Fibroblast of peridontal ligament (primary cell): ENCODE results near the gene RNF151.
"Not testable (repeated sequence)": the region's sequence is repeated elsewhere in the genome, so short reads cannot be mapped to it uniquely, and the experiment has no call there.

Experiments used
- DNase-seq: peaks from one replicate; pipeline ENCODE4 v3.0.0-alpha.2; 2010; ENCODE audit errors: extremely low read depth

The RNF151 gene

GRCh38 chr16:1938910-1939309 lies 27.7 kb upstream of the RNF151 start:
- no peak for DNase-seq

GRCh38 chr16:1939833-1940232 lies 26.8 kb upstream of the RNF151 start:
- DNase-seq, result not testable (repeated sequence)

DNA sequence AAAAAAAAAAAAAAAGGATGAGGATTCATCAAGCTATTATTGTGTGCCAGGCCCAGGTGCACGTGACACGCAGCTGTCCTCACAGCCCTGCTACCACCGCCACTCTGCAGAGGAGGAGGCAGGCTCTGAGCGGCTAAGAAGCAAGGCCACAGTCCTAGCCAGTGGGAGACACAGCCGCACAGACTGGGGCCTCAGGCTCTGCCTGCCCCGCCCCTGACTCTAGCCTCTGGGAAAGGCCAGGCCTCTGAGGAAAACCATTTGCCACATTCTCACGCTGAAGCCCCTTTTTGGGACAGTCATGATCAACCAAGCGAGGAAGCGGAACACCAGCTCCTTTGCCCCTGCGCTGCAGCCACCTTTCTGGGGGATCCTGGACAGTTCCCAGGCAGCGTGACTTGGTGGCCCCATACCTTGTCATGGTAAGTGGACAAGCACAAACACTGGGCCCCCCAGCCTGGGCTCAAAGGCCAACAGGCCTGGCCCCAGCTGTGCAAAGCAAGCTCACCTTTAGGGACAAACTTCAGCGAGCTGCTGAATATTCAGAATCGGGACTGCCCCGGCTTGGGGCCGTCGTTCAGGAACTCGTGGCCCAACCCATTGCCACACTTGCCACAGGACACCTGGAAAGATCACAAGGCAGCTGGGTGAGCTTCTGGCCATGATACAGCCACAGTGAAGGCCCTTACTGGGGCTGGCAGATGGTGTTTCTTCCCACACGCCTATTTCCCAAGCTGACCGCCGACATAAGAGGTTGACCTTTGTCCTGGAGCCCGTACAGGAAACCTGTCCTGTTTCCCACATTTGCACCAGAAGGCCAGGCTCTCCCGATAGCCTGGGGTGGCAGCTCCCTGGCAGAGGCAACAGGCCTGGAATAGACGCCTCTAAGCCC lies 26.1 kb upstream of the RNF151 start:
- DNase-seq, result no peak

DNA sequence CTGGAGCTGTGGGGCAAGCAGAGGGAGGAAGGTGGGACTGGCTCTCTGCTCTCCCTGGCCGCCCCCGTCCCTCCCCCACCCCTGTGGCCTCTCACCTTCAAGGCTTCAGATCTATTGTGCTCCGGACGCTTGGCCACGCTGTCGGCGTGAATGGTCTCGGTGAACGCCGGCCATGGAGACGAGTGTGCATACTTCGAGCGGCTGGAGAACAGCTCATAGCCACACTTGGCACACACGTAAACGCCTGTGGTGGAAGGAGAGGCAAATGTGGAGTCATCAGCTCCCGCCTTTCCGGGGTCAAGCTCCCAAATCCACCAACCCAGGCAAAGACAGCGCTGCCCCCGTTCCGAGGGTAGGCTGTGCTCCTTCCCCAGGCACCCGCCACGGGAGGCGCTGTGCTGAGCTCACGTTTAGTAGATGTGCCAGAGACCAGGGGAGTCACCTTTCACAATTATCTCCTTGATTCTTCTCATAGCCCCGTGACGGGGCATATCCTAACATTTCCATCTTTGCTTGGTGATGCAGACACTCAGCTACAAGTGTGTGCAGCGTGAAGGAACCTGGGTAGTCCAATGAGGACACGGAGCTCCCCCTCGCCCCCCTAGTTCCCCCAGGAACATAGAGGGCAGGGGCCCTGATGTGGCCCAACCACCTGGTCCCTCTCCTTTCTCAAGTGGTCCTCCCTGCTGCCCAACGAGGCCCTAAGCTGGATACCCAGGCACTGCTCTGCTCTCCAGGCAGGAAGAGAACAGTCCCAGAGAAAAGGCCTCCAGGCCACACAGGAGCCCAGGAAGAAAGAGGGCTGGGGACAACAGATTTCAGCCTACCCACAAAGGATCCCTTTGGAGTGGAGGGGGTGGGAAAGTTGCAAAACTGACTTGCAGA lies 25.3 kb upstream of the RNF151 start:
- no peak for DNase-seq

- DNase-seq, result no peak
Measured at GRCh38 chr16:1942047-1942809, 24.4 kb upstream of the RNF151 start.

DNA sequence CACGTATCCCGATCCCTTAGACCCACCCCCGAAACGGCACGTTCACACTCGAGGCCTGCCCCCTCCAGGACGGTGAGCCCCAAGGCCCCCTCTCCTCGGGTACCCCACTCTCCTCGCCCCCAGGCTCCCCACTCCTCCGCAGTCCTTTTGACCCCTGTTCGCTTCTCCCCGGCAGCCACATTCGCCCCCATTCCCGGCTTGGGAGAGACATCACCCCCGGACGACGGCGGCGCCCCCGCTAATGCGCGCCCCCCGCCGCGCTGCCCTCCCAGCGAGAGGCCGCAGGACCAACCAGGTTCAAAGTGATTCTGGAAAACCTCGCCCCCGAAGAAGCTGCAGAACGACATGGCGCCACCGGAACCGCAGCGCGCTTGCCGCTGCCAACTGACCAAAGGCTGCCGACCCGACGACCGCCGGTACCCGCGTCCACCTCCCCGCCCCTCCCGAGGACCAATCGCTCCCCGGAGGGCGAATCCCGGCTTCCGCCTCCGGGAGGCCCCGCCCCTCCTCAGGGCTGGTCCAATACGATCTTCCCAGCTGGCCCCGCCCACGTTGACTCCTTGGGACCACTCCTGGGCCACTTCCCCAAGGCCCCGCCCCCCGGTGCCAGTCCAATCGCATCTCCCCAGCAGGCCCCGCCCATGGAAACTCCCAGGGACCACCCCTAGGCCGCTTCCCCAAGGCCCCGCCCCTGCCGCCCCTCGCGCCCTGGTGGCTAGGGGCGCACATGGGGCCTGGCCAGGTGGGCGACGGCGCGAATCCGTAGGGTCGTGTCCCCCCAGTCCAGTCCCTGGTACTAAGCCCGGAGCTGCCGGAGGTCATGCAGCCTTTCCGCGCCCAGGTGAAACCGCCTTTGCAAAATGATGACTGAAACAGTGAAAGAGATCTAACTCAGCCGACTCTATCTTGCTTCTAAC lies 23.6 kb upstream of the RNF151 start, which contains the start of gene MSRB1:
Gene MSRB1, minus strand, starts transcription at position 390 of the 917 bp plus-strand sequence. Its CDS starts 43 bp downstream, at position 347.
- peak; percentile 93 for DNase-seq

DNA sequence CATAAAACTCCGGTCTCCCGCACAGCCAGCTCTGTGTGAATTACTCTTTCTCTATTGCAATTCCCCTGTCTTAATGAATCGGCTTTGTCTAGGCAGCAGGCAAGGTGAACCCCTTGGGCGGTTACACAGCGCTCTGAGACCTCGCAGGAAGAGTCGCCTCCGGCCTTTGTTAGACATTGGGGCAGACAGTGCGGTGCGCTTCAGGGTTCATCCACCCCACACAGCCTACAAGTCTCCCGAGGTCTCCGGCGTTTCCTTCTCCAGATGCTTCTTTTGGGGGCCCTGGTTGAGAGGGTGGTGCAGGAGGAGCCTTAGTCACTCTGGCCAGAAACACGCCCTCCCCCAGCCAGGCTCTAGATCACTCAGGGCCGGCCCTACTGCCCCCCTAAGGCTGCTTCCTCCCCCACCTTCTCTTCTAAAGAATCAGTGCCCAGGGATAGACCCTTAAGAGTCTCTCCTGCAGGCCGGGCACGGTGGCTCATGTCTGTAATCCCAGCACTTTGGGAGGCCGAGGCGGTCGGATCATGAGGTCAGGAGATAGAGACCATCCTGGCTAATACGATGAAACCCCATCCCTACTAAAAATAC lies 21.9 kb upstream of the RNF151 start:
- no peak for DNase-seq

DNA sequence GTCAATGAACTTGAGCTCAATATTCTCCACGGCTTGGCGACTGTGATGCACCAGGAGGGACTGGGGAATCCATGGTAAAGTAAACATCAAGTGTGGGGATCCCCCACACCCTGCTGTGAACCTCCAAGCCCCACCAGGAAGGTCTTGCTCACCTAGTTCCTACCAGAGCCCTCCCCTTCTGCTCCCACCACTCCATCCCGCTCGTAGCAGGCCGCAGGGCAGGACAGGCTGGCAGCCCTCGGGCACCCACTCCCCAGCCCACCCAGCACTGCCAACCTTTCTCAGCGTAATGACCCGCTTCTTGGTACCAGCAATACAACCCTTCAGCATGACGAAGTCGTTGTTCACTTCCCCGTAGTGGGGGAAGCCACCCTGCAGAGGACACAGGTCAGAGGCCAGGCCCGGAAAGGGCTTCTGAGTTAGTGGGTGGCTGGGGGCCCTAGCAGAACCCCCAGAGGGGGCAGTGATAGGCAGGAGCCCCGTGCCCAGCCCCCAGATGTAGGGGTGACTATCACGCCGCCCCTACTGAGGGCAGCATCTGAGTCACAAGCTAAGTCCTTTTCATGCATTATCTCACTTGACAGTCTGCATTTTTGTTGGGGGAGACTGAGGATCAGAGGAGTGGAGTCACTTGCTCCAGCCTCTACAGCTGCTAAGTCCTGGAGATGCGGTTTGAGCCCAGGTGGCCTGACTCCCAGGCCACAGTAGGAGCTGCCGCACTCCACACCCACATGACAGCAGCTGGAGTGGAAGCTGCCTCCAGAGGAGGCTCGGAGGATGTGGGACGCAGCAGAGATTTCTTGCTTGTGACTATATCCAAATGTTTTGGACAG lies 20.9 kb upstream of the RNF151 start:
- no peak for DNase-seq

- no peak for DNase-seq
Measured at GRCh38 chr16:1946495-1947368, 19.9 kb upstream of the RNF151 start.

DNA sequence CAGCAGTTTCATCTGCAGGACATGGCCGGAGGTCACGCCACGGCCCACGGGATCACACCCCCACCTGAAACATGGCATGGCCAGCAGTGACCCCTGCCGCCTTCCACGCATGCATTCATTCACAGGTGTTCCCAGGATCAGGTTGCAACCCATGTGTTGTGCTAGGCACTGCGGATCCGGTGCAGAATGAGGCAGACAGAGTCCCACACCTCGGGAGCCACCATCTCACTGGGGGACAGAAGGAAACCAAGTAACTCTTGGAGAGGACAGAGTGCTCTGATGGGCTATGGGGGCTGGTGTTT lies 19.3 kb upstream of the RNF151 start:
- no peak for DNase-seq

DNA sequence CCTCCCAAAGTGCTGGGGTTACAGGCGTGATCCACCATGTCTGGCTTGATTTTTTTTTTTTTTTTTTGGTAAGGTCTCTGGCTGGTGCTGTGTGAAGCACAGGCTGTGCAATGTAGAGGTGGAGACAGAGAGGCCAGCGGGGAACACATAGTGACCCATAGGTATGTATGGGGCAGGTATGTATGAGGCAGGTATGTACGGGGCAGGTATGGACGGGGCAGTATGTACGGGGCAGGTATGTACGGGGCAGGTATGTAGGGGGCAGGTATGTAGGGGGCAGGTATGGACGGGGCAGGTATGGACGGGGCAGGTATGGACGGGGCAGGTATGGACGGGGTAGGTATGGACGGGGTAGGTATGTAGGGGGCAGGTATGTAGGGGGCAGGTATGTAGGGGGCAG lies 17.1 kb upstream of the RNF151 start:
- DNase-seq, result no peak

- DNase-seq, result no peak
Measured at GRCh38 chr16:1950047-1950446, 16.6 kb upstream of the RNF151 start.

DNA sequence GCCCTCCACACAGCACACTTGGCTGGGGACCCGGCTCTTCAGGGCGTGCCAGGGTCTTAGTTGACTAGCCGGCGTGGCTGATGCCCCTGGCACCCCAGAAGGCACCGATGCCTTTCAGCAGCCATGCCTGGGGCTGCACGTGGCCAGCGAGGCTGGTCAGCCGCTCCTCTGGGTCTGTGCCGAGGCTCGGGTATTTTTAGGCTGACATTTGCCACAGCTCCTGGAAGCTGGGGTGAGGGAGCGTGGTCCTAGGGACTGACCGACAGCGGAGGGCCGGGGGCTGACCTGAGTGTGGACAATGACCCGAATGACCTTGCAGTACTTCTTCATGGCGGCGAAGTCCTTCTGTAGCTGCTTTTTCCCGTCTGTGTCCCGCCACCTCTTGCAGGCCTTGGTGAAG lies 16.1 kb upstream of the RNF151 start:
- no peak for DNase-seq

DNA sequence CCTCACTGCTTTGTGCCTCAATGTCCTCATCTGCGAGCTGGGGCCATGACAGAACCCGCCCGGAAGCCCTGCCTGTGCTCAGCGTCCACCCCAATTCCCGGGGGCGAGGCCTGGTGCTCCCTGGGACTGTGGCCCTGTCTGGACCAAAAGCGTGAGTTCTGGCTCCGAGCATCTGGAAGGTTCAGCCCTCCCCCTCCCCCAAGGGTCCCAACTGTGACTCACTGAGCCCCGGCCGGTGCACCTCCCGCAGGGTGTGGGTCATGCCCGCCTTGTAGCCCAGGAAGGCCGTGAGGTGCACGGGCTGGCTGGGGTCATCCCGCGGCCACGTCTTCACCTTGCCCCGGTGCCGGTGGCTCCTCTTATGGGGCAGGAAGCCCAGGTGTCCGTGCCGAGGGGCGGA lies 12.9 kb upstream of the RNF151 start:
- no peak for DNase-seq

DNA sequence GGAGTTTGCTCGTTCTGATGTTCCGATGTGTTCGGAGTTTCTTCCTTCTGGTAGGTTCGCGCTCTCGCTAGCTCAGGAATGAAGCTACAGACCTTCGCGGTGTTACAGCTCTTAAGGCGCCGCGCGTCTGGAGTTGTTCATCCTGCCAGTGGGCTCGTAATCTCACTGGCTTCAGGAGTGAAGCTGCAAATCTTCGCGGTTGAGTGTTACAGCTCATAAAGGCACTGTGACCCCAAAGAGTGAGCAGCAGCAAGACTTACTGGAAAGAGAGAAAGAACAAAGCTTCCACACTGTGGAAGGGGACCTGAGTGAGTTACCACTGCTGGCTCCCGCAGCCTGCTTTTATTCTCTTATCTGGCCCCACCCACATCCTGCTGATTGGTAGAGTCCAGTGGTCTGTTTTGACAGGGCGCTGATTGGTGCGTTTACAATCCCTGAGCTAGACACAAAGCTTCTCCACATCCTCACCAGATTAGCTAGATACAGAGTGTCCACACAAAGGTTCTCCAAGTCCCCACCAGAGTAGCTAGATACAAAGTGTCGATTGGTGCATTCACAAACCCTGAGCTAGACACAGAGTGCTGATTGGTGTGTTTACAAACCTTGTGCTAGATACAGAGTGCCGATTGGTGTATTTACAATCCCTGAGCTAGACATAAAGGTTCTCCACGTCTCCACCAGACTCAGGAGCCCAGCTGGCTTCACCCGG lies 9.1 kb upstream of the RNF151 start:
- DNase-seq, result not testable (repeated sequence)

DNA sequence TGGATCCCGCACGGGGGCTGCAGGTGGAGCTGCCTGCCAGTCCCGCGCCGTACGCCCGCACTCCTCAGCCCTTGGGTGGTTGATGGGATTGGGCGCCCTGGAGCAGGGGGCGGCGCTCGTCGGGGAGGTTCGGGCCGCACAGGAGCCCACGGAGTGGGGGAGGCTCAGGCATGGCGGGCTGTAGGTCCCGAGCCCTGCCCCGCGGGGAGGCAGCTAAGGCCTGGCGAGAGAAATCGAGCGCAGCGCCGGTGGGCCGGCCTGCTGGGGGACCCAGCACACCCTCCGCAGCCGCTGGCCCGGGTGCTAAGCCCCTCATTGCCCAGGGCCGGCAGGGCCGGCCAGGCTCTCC lies 8.5 kb upstream of the RNF151 start:
- DNase-seq, result not testable (repeated sequence)

DNA sequence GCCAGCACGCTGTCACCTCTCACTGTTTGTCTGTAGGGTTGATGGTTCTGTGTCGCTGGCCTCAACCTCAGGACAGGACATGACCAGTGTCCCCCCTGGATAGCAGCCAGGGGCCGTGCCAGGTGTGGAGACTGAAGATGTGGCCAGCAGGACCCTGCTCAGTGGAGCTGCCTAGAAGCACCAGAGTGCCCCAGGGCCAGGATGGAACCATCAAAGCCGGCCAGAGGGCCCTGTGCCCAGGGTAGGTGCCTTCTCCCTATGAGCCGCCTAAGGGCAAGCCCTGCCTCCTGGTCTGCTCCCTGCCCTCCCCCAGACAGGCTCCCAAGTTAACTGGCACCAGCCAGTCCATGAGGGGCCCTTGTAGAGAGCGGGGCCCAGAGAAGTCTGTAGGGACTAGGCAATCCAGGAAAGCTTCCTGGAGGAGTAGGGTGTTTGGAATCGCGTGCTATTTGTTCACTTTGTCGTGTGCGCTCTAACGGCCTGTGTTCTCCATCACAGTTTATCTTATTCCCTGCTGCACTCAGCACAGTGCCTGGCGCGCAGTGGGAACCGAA lies 7.9 kb upstream of the RNF151 start:
- DNase-seq, result no peak
